GM13976 (cell line): ENCODE measurements around the gene CCNI2.

Experiments
- DNase-seq: peaks from one replicate; pipeline ENCODE4 v3.0.0; 2012; ENCODE audit warnings: low spot score
- in situ Hi-C: fragments of 300-500 bp; cut with MboI; formaldehyde crosslinking; loops from one replicate; pipeline ENCODE4 v1.12.0; 2022; ENCODE audit warnings: low sequenced_read_pairs, mixed read lengths, inconsistent platforms; ENCODE audit not compliant: unreplicated experiment
- TF ChIP-seq, protein P1 (sequence below): IDR thresholded peaks from 2 replicates; pipeline ENCODE4 v1.5.1; 2012; ENCODE audit warnings: borderline replicate concordance, mild to moderate bottlenecking; ENCODE audit not compliant: insufficient read depth; ENCODE audit errors: extremely low read depth, missing control alignments, control extremely low read depth

The CCNI2 gene

DNA sequence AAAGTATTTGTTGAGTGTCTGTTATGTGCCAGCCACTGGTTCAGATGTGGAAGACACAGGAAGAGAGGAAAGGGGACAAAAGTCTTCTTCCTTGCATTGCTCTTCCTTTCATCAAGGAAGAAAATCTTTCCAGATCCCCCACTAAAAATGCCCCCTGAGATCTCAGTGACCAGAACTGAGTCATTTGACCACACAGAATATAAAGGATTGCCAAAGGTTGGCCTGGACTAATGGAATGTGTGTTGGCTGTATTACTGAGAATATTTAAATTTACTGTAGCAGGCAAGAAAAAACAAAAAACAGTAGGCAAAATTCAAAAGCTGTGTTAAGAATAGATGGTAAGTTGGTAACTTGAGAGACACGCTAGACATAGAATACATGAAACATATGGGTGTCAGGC, 39.9 kb downstream of the CCNI2 start:
- in situ Hi-C loops = no loop called here
- no peak for DNase-seq
- TF ChIP-seq, protein P1, sequence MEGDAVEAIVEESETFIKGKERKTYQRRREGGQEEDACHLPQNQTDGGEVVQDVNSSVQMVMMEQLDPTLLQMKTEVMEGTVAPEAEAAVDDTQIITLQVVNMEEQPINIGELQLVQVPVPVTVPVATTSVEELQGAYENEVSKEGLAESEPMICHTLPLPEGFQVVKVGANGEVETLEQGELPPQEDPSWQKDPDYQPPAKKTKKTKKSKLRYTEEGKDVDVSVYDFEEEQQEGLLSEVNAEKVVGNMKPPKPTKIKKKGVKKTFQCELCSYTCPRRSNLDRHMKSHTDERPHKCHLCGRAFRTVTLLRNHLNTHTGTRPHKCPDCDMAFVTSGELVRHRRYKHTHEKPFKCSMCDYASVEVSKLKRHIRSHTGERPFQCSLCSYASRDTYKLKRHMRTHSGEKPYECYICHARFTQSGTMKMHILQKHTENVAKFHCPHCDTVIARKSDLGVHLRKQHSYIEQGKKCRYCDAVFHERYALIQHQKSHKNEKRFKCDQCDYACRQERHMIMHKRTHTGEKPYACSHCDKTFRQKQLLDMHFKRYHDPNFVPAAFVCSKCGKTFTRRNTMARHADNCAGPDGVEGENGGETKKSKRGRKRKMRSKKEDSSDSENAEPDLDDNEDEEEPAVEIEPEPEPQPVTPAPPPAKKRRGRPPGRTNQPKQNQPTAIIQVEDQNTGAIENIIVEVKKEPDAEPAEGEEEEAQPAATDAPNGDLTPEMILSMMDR = no peak

DNA sequence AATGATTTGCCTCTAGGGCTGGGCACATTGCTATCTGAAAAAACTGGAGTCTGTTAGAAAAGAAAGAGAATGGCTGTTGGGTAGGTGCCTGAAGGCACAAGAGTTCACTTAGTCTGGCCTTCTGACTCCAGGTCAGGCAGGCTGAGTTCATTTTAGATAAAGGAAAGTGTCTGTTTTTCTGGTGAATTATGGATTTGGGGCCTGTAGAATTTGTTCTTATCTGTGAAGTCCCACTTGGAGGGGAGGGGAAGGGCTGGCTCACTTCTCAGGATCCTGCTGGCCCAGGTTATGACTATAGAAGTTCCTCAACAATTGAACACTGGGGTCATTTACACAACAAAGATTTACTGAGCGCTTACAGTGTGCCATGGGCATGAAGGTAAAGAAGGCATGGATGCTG, 41.3 kb downstream of the CCNI2 start:
- no peak for DNase-seq
- in situ Hi-C loops = no loop called here
- TF ChIP-seq, protein P1 = no peak

DNA sequence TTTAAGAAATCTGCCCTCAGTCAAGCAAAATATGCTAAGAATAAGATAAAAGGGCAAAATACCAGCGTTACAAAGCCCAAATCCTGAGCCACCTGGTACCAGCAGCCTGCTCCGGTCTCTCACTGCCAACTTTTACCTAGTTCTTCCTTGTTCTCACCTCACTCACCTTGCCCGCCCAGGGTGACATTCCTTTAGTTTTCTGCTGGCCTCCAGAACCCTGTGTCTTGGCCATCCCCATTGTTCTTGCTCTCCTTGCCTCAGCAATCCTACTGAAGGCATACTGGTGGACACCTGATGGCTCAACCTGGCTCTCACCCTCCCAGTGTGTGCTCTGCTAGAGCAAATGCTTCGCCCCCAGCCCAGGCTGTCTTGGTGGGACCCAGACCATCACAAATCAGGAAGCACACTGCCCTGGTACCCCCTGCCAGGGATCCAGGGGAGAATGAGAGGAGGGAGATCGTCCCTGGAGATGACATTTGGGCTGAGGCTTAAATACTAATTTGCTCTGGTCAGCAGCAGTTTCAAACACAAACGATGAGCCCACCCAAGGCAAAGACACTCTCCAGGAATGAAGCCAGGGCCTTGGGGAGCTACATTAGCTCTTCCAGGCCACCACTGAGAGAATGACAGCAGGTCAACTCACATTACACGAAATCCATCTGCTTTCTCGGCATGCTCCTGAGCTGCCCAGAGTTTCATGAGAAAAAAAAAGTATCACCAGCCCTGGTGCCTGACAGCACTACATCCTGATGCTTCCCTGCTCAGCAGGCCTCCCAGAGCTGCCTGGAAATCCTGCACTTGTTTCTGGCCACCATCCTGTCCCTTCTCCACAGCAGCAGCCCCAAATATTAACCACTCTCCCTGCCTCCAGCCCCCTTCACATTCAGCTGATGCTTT, 42.0 kb downstream of the CCNI2 start:
- no peak for DNase-seq
- TF ChIP-seq, protein P1 = no peak
- in situ Hi-C loops = no loop called here

DNA sequence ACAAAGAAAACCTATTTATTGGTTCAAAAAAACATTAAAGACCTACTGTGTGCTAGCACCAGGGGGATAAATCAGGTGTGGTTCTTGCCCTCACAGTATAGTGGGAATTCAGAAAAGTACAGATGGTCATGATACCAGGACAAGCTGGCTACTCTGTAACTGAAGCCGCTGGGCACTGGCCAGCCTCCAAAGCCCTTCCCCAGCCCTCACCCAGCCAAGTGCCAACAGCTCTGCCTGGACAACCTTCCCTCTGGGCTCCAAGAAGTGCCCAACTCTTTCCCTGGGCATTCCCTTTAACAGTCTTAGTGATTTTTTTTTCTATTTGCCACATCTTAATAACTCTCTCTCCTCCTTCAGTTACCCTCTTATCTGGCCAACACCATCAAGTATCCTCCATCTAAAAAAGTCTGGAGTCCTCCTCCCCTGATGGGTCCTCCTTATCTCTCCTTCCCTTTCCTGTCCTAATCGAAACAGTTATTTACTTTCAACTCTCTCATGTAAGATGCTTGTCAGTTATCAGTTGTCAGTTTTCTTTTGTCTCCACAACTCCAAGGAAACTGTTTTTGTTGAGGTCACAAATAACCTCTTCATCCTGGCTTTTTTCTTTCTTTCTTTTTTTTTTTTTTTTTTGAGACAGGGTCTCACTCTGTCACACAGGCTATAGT, 43.1 kb downstream of the CCNI2 start:
- DNase-seq = no peak
- in situ Hi-C loops = no loop called here

DNA sequence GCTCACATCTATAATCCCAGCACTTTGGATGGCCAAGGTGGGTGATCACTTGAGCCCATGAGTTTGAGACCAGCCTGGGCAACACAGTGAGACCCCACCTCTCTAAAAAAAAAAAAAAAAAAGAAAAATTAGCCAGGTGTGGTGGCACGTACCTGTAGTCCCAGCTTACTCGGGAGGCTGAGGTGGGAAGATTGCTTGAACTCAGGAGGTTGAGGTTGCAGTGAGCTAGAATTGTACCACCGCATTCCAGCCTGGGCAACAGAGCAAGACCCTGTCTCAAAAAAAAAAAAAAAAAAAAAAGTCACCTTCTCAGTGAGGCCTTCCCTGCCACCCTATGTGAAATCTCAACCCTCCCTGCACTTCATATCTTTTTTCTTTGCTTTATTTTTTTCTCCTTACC, 43.8 kb downstream of the CCNI2 start:
- DNase-seq = no peak
- TF ChIP-seq, protein P1 = no peak
- in situ Hi-C loops = no loop called here

More for the DNA sequence above, 43.1 kb downstream of the CCNI2 start:
- TF ChIP-seq, protein P1 = no peak

DNA sequence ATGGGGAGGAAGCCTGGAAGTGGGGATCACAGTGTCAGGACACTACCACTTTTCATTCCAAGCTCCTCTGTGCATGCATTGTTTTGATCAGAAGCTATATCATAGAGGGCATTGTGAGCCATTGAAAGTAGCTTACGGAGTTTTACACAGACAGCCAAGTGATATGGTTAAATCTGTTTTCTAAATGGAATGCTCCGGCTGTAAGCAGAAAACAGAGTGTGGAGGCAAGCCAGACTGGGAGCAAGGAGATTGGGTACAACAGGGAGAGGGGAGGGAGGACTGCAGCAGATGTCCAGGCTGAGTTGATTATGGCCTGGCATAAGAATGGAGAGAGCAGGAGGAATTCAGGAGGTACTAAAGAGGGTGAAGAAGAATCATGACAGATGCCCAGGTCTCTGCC, 50.4 kb downstream of the CCNI2 start:
- no peak for DNase-seq
- in situ Hi-C loops = no loop called here
- TF ChIP-seq, protein P1 = no peak
